ENCODE results near the gene TTLL7.

TTLL7 gene

DNA sequence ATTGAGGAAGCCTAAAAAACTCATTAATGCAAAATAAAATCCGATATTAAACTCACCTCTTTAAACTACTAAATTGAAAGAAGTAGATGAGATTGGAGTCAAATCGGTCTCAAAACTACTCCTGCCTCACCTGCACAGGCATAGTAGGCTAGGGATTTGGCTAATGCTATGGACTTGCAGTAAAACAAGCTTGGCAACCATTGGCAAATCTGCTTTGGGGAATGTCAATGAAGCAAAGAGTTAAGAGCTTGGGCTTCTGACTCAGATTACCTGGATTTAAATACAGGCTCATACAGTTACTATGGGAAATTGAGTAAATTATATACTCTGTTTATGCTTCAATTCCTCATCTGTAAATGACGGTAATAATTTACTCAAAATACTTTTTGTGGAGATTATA lies 111.4 kb downstream of the TTLL7 start:
- in situ Hi-C loops (cut with HindIII; ENCODE audit: low sequenced_read_pairs): no loop called here
- TF ChIP-seq, protein P1, sequence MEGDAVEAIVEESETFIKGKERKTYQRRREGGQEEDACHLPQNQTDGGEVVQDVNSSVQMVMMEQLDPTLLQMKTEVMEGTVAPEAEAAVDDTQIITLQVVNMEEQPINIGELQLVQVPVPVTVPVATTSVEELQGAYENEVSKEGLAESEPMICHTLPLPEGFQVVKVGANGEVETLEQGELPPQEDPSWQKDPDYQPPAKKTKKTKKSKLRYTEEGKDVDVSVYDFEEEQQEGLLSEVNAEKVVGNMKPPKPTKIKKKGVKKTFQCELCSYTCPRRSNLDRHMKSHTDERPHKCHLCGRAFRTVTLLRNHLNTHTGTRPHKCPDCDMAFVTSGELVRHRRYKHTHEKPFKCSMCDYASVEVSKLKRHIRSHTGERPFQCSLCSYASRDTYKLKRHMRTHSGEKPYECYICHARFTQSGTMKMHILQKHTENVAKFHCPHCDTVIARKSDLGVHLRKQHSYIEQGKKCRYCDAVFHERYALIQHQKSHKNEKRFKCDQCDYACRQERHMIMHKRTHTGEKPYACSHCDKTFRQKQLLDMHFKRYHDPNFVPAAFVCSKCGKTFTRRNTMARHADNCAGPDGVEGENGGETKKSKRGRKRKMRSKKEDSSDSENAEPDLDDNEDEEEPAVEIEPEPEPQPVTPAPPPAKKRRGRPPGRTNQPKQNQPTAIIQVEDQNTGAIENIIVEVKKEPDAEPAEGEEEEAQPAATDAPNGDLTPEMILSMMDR (IDR thresholded peaks at IDR 0.05; ENCODE audit: low read depth, low read length, missing control alignments): no peak
- no peak overlapping the region for H3K4me3 ChIP-seq (ENCODE audit: low read depth, low read length)
- no peak for DNase-seq (ENCODE audit: low read depth)

DNA sequence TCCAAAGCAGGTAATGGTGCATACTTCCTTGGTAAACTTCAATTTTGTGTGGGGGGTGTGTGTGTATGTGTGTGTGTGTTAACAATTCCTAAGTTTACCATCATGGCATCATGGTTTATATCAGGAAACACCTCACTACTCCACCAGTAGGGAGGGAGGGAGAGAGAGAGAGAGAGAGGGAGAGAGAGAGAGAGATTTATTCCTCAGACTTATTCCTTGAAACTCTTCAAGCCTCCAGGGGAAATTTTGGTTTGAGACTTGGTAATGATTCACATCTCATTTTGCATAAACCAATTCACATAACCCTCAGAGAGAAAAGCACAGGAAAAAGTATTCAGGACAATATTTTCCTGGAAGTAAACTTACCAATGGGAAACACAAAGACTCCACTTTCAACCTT lies 115.0 kb downstream of the TTLL7 start:
- no peak overlapping the region for H3K4me3 ChIP-seq (ENCODE audit: low read depth, low read length)
- DNase-seq (ENCODE audit: low read depth): no peak
- TF ChIP-seq, protein P1 (IDR thresholded peaks at IDR 0.05; ENCODE audit: low read depth, low read length, missing control alignments): no peak
- in situ Hi-C loops (cut with HindIII; ENCODE audit: low sequenced_read_pairs): no loop called here

DNA sequence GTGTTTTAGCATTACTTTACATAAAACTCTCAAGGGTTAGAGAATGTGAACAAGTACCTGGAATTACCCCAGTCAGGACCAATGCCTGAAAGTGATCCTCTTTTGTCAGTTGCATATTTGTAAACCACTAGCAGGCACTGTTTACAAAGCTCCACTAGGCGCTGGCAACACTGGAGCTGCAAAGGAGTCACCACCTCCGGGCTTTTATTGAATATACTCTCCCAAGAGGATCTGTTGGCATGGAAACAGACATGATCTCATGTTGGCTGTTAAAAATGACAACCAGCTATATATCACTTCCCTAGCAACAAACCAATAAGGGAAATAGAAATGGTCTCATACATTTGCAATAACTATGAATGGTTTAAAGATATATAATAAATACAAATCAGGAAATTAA lies 116.0 kb downstream of the TTLL7 start:
- TF ChIP-seq, protein P1 (IDR thresholded peaks at IDR 0.05; ENCODE audit: low read depth, low read length, missing control alignments): peak; percentile 28
- peak; percentile 18 for DNase-seq (ENCODE audit: low read depth)
- H3K4me3 ChIP-seq (ENCODE audit: low read depth, low read length): no peak overlapping the region
- in situ Hi-C loops (cut with HindIII; ENCODE audit: low sequenced_read_pairs): no loop called here

DNA sequence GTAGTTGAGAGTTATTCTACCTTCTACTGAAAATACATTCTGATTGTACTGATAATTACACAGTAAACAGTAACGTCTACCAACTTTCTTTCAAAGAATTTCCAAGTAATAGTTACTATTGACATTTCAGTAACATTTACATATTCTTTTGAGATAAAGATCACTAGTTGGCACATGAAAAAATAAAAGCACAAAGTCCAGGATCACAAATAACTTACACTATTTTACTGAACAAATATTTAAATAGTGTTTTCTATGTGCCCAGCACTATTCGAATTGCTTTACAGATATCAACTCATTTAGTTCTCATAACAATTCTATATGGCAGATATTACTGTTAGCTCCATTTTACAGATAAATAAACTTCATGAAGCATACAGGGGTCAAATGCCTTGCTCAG lies 126.4 kb downstream of the TTLL7 start:
- no peak for DNase-seq (ENCODE audit: low read depth)
- TF ChIP-seq, protein P1 (IDR thresholded peaks at IDR 0.05; ENCODE audit: low read depth, low read length, missing control alignments): no peak
- in situ Hi-C loops (cut with HindIII; ENCODE audit: low sequenced_read_pairs): no loop called here
- H3K4me3 ChIP-seq (ENCODE audit: low read depth, low read length): no peak overlapping the region

DNA sequence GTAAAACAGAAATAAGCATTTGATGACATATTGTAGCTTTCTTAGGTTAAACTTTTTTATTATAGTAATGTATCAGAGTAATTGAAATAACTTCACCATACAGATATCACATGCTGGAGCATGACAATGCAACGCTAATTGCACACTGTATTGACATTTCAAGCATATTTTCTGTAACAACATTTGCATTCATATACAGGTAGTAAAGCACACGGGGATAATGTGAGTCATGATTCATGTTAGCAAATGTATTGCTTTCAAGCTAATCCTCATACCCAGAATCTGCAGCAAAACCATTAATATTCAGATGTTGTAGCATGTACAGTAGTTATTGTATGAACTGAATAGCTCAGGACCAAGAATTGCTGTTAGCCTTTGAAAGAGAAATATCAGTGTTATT lies 133.9 kb downstream of the TTLL7 start:
- DNase-seq (ENCODE audit: low read depth): no peak
- TF ChIP-seq, protein P1 (IDR thresholded peaks at IDR 0.05; ENCODE audit: low read depth, low read length, missing control alignments): no peak
- H3K4me3 ChIP-seq (ENCODE audit: low read depth, low read length): no peak overlapping the region
- in situ Hi-C loops (cut with HindIII; ENCODE audit: low sequenced_read_pairs): no loop called here

DNA sequence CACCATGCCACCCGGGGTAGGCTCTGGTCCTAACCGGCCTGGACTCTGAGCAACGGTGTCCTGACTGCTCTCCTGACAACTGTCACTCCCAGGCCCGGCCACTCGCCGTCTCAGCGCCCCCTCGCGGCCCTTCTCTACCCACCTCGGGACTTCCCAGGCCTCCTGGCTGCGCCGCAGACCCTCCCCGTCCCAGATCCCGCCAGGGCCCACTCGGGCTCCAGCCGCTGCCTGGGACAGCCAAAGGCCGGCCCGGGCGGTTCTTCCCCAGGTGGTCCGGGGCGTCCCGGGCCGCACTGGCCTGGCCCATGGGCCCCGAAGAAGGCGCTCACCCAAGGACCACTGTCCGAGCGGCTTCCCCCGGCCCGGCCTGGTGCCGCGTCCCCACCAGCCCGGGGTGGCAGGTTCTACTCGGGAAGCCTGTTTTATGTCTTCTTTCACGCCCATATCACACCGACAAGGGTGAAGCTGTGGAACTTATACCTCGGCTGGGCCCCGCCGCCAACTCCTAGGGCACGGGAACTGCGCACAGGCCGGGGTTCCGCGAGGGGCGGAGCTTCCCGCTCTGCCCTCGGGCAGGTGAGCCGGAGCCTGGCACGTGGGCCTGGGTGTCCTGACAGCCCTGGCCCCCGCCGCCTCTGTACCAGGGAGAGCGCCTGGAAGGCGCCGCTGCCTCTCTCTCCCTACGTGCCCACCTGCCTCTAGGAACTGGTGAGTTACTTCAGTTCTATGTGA lies 138.3 kb downstream of the TTLL7 start:
- in situ Hi-C loops (cut with HindIII; ENCODE audit: low sequenced_read_pairs): no loop called here
- peak overlapping the region; percentile 49 for H3K4me3 ChIP-seq (ENCODE audit: low read depth, low read length)
- DNase-seq (ENCODE audit: low read depth): no peak
- TF ChIP-seq, protein P1 (IDR thresholded peaks at IDR 0.05; ENCODE audit: low read depth, low read length, missing control alignments): peak; percentile 68
